ENCODE data around the gene RNF166. TPM values are rescaled to one million over a fixed set of nuclear protein-coding genes. Genes with fewer than 3 reads are reported as not detected.

RNF166 gene
- total and polyA plus RNA-seq, 2 donors from 2014 or later: 16.3 to 31.4 TPM

DNA sequence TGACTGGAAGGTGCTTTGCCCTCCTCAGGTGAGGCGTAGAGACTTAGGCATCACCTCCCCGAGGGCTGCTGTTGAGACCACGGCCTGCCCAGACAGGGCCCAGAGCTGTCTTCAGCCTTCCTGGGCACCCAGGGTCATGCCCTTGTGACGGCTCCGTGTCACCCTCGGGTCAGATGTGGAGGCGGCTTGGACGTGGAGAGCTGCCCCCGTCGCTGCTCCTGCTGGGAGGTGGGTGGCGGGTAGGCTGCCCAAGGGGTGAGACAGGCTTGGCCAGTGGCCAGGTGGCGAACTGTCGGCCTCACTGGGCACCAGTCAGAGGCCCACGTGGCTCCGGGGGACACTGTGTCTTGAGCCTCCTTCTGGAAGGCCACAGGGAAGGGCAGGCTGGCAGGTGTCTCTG lies 11.0 kb downstream of the RNF166 start:
- no peak overlapping the region for H3K27ac ChIP-seq (ENCODE audit: low read depth in 2 of 2, low read length in 2 of 2)
- intact Hi-C loops (cut with DNase I): no loop called here
- H3K27me3 ChIP-seq (ENCODE audit: control insufficient read depth, insufficient read depth, low read length): no peaks in the 10 kb centered on the region
- H3K36me3 ChIP-seq (ENCODE audit: control insufficient read depth in 2 of 3, insufficient read depth in 3 of 3, low read length in 3 of 3): peaks cover 0 to 2% (median 1%) of the 10 kb centered on the region in 3 donors
- H3K9me3 ChIP-seq (ENCODE audit: control insufficient read depth in 2 of 3, insufficient read depth in 1 of 3, low read length in 3 of 3): no peaks in the 10 kb centered on the region
- H3K9ac ChIP-seq (ENCODE audit: low read length in 3 of 3): no peak overlapping the region
- FAIRE-seq (no peak), DNase-seq (no peak)
- no peak overlapping the region for H3K4me3 ChIP-seq (ENCODE audit: low read length in 3 of 3)
- H3K4me1 ChIP-seq (ENCODE audit: control insufficient read depth in 2 of 3, insufficient read depth in 2 of 3, low read depth in 1 of 3, low read length in 3 of 3): peaks cover 0 to 8% (median 0%) of the 10 kb centered on the region in 3 donors
- TF ChIP-seq, protein P1, sequence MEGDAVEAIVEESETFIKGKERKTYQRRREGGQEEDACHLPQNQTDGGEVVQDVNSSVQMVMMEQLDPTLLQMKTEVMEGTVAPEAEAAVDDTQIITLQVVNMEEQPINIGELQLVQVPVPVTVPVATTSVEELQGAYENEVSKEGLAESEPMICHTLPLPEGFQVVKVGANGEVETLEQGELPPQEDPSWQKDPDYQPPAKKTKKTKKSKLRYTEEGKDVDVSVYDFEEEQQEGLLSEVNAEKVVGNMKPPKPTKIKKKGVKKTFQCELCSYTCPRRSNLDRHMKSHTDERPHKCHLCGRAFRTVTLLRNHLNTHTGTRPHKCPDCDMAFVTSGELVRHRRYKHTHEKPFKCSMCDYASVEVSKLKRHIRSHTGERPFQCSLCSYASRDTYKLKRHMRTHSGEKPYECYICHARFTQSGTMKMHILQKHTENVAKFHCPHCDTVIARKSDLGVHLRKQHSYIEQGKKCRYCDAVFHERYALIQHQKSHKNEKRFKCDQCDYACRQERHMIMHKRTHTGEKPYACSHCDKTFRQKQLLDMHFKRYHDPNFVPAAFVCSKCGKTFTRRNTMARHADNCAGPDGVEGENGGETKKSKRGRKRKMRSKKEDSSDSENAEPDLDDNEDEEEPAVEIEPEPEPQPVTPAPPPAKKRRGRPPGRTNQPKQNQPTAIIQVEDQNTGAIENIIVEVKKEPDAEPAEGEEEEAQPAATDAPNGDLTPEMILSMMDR (IDR thresholded peaks at IDR 0.05; ENCODE audit: borderline replicate concordance, extremely low read depth, insufficient read depth): no peak

- no peak for DNase-seq
- FAIRE-seq: no peak
These were observed 11.8 kb downstream of the RNF166 start for GRCh38 chr16:88694221-88695087.

DNA sequence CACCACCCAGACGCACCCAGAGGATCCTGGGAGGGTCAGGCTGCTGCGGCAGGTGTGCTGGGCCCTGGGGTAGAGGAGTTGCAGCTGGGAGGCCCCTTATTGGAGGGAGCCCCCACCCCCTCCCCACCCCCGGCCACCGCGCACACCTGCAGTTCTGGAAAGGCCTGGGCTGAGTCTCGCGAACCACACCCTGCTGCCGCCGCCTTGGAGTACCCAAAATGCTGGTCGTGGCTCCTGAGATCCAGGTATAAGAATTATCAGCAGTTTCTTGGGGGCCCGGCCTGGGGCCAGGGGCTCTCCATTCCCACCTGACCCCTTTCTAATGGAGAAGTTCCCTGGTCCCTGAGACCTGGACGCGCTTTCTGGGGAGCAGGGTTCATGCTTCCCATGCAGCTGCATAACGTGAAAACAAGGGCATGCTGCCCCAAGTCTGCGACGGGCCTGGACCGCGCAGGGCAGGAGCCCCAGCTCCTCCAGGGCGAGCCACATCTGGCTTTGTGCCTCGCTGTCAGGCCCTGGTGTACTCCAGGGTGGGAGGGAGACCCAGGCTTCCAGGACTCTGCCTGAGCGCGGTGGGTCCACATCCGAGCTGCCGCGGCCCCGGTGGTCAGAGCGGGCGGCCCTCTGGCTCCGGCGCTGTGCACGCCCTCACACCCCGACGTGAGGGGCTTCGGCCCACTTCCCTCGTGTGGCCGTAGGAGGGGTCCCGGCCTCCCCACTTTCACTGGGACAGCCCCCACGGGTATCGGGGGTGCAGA lies 12.6 kb downstream of the RNF166 start:
- Histone ChIP-seq H3K36me3 (ENCODE audit: control insufficient read depth in 2 of 3, insufficient read depth in 3 of 3, low read length in 3 of 3) (no peaks in the 10 kb centered on the region), H3K9me3 (ENCODE audit: control insufficient read depth in 2 of 3, insufficient read depth in 1 of 3, low read length in 3 of 3) (no peaks in the 10 kb centered on the region), H3K27me3 (ENCODE audit: control insufficient read depth, insufficient read depth, low read length) (peaks cover 2% of the 10 kb centered on the region), H3K4me1 (ENCODE audit: control insufficient read depth in 2 of 3, insufficient read depth in 2 of 3, low read depth in 1 of 3, low read length in 3 of 3) (no peaks in the 10 kb centered on the region), H3K27ac (ENCODE audit: low read depth in 2 of 2, low read length in 2 of 2) (no peak overlapping the region), H3K4me3 (ENCODE audit: low read length in 3 of 3) (no peak overlapping the region), H3K9ac (ENCODE audit: low read length in 3 of 3) (no peak overlapping the region)
- intact Hi-C loops (cut with DNase I): no loop called here
- DNase-seq (no peak), FAIRE-seq (no peak)
- TF ChIP-seq, protein P1 (IDR thresholded peaks at IDR 0.05; ENCODE audit: borderline replicate concordance, extremely low read depth, insufficient read depth): no peak

More at GRCh38 chr16:88694221-88695087, 11.8 kb downstream of the RNF166 start:
- intact Hi-C loops (cut with DNase I): no loop called here
- Histone ChIP-seq H3K9ac (ENCODE audit: low read length in 3 of 3) (no peak overlapping the region), H3K27me3 (ENCODE audit: control insufficient read depth, insufficient read depth, low read length) (no peaks in the 10 kb centered on the region), H3K9me3 (ENCODE audit: control insufficient read depth in 2 of 3, insufficient read depth in 1 of 3, low read length in 3 of 3) (no peaks in the 10 kb centered on the region), H3K27ac (ENCODE audit: low read depth in 2 of 2, low read length in 2 of 2) (no peak overlapping the region), H3K36me3 (ENCODE audit: control insufficient read depth in 2 of 3, insufficient read depth in 3 of 3, low read length in 3 of 3) (no peaks in the 10 kb centered on the region), H3K4me1 (ENCODE audit: control insufficient read depth in 2 of 3, insufficient read depth in 2 of 3, low read depth in 1 of 3, low read length in 3 of 3) (peaks cover 0 to under 1% (median 0%) of the 10 kb centered on the region in 3 donors), H3K4me3 (ENCODE audit: low read length in 3 of 3) (no peak overlapping the region)
- TF ChIP-seq, protein P1 (IDR thresholded peaks at IDR 0.05; ENCODE audit: borderline replicate concordance, extremely low read depth, insufficient read depth): no peak
